Stomach (tissue), 9 donors: ENCODE results near the gene RXRG. TPM values are rescaled to one million over a fixed set of nuclear protein-coding genes. Genes with fewer than 3 reads are reported as not detected.

Experiments
- DNase-seq, 2 donors: peaks; one replicate each; pipeline versions ENCODE4 v3.0.0 to v3.0.0-alpha.2; 2013 to 2019
- H3K27ac ChIP-seq, 5 donors: fragments of 200-600 bp in 4 of 5; sonication (generic) in 4 of 5; one replicate each; pipeline ENCODE4 v1.5.1; 2013 to 2019; ENCODE audit warnings: mild to moderate bottlenecking in 1 of 5, moderate library complexity in 1 of 5
- H3K27me3 ChIP-seq, 3 donors: fragments of 200-600 bp; sonication (generic); one replicate each; pipeline ENCODE4 v1.5.1; 2017 to 2019; ENCODE audit warnings: mixed run types in 1 of 3
- H3K36me3 ChIP-seq, 4 donors: fragments of 200-600 bp; sonication (generic); 1 replicate in 3 of 4; 2 replicates in 1 of 4; pipeline ENCODE4 v1.5.1; 2016 to 2019
- H3K4me1 ChIP-seq, 4 donors: fragments of 200-600 bp; sonication (generic); one replicate each; pipeline ENCODE4 v1.5.1; 2016 to 2019
- H3K4me3 ChIP-seq, 4 donors: fragments of 200-600 bp; sonication (generic) in 3 of 4; one replicate each; pipeline ENCODE4 v1.5.1; 2016 to 2019; ENCODE audit warnings: mild to moderate bottlenecking in 1 of 4
- H3K9me3 ChIP-seq, 4 donors: fragments of 200-600 bp; sonication (generic); one replicate each; pipeline ENCODE4 v1.5.1; 2016 to 2019
- EP300 ChIP-seq: sonication (generic); formaldehyde crosslinking; IDR thresholded peaks from one replicate; pipeline ENCODE4 v1.6.1; 2017; ENCODE audit warnings: antibody characterized with exemption
- POLR2A ChIP-seq, 4 donors: fragments of 450-650 bp; IDR thresholded peaks; one replicate each; pipeline ENCODE4 v1.6.1; 2016; ENCODE audit warnings: antibody characterized with exemption in 4 of 4, control low read depth in 2 of 4, mild to moderate bottlenecking in 1 of 4, moderate library complexity in 1 of 4
- POLR2AphosphoS5 ChIP-seq, 3 donors: sonication (generic); formaldehyde crosslinking; IDR thresholded peaks; one replicate each; pipeline ENCODE4 v1.6.1; 2016; ENCODE audit warnings: antibody characterized with exemption in 3 of 3
- WGBS, 5 donors: extraction: QIAGEN DNeasy Blood & Tissue Kit in 3 of 5; methylation state at CpG; one replicate each; pipeline versions ENCODE4 v1.1.5 to v1.1.7; 2013 to 2018; 5-methylcytosine and 5-hydroxymethylcytosine counted together
- intact Hi-C: fragments of 100-400 bp; cut with DNase I; formaldehyde crosslinking; loops from one replicate; pipeline ENCODE4 v1.15.1; 2023; ENCODE audit warnings: low total_unique reads
- polyA plus RNA-seq, 3 donors: library from polyadenylated mRNA; stranded (reverse); fragments of 200-250 nt; gene quantifications; one replicate each; pipeline ENCODE4 v1.2.3, GENCODE V29; 2013
- total RNA-seq, 5 donors: library from RNA; depleted of rRNA; stranded (reverse); fragments of >200 nt; gene quantifications; one replicate each; pipeline versions ENCODE4 v1.1.0 to v1.2.3, GENCODE V29; 2014 to 2016
- TF ChIP-seq, protein P1 (sequence below), 7 experiments: fragments of 450-650 bp in 4 of 7; fragments of 200-600 bp in 3 of 7; sonication (generic) in 3 of 7; IDR thresholded peaks; one replicate each; pipeline ENCODE4 v1.5.1; 2016 to 2019; ENCODE audit warnings: antibody characterized with exemption in 7 of 7, control low read depth in 2 of 7, mild to moderate bottlenecking in 1 of 7
- donor health status: healthy with polysubstance abuse.
- donor health status: Bipolar disorder and iron deficiency.
- donor health status: healthy.

Gene RXRG
- total and polyA plus RNA-seq, 8 donors = 0.43 to 2.9 (median 1.4) TPM; not detected in 3

DNA sequence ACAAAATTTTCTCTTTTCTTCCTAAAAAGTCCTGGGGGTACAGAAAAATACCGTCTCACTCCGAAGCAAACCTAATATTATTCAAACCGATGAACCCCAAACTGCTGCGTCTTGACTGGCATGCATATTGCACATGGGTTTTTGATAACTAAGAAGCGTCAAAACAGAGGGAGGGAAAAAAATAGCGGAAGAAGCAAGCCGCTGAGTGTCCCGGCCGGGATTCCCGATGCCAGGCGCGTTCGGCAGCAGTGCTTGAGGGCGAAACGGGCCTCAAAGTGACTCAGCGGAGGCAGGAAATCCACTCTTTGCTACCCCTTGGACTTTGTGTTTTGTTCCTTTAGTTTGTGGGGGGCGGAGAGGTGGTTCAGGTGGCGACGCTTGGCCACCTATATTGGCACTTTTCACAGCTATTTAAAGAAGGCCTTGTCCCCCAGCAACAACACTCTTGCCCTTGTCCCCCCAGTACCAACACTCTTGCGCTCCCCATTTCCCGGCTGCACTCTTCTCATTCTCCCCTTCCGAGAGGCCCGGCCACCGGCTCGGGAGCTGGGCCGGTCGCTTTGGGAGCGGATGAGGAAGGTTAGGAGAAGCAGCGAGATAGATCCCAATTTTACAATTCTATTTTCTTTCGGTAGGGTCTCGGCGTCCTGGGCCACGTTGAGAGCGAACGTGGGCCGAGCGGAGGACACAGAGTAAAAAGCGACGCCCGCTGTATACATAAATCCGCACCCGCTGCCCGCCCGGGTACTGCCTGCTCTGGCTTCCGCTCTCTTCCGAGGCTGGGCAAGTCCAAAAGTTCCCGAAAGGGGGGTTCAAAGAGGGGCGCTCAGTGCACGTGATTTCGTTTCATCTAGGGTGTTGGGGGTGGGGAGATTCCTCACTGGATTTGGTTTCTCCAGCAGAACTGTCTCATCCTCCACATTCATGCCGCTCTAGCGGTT, 90.9 kb downstream of the RXRG start:
- peaks cover 40 to 100% (median 78%) of the 10 kb centered on the region in 3 donors for H3K27me3 ChIP-seq
- TF ChIP-seq, protein P1, sequence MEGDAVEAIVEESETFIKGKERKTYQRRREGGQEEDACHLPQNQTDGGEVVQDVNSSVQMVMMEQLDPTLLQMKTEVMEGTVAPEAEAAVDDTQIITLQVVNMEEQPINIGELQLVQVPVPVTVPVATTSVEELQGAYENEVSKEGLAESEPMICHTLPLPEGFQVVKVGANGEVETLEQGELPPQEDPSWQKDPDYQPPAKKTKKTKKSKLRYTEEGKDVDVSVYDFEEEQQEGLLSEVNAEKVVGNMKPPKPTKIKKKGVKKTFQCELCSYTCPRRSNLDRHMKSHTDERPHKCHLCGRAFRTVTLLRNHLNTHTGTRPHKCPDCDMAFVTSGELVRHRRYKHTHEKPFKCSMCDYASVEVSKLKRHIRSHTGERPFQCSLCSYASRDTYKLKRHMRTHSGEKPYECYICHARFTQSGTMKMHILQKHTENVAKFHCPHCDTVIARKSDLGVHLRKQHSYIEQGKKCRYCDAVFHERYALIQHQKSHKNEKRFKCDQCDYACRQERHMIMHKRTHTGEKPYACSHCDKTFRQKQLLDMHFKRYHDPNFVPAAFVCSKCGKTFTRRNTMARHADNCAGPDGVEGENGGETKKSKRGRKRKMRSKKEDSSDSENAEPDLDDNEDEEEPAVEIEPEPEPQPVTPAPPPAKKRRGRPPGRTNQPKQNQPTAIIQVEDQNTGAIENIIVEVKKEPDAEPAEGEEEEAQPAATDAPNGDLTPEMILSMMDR (IDR thresholded peaks at IDR 0.05) = no peak
- TF ChIP-seq POLR2AphosphoS5 (IDR thresholded peaks at IDR 0.05) (no peak), EP300 (no peak), POLR2A (IDR thresholded peaks at IDR 0.05) (no peak)
- intact Hi-C loops = no loop called here
- H3K9me3 ChIP-seq = no peaks in the 10 kb centered on the region
- no peak overlapping the region for H3K4me3 ChIP-seq
- H3K27ac ChIP-seq = no peak overlapping the region
- H3K4me1 ChIP-seq = peaks cover 12 to 53% (median 38%) of the 10 kb centered on the region in 4 donors
- no peak for DNase-seq
- 6 to 9% (median 7%) methylated on average over 42 to 52 of the region's 52 CpGs for WGBS, 5 donors
- H3K36me3 ChIP-seq = no peaks in the 10 kb centered on the region

DNA sequence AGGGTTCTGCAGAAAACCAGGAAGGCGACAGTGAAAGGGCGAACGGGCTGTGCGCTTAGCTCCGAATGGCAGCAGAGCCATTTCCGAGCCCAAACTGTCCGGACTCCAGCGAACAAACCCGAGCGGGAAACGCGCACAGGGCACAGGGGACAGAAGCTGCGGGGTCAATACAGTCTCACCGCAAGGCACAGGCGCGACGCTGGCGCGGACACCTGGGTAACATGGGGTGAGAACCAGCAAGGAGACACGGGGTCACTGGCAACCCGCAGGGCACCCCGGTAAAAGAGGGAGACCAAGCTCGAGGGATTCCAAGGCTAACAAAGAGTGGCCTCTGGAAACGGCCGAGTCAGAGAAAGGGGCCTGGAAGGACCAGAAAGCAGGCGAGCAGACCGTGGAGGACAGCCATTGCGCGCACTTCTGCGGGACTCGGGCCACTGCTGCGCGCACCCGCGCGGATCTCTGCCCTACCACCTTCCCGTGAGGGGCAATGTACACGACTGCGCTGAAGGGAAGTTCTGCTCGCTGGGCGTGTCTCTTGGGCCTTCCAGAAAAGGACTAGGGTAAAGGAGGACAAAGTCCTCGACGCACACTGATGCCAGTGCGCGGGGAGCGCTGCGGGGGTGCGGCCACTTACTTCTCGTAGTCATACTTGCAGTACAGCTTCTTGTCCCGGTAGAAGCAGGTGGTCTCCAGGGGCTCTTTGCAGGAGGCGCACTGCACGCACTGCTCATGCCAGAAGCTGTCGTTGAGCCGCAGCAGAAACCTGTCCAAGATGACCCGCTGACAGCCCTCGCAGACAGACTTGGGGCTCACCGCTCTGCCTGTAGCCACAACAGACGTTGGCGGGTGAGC, 92.3 kb downstream of the RXRG start:
- peaks cover 12 to 53% (median 38%) of the 10 kb centered on the region in 4 donors for H3K4me1 ChIP-seq
- TF ChIP-seq, protein P1 (IDR thresholded peaks at IDR 0.05) = no peak
- TF ChIP-seq POLR2A (IDR thresholded peaks at IDR 0.05) (no peak), POLR2AphosphoS5 (IDR thresholded peaks at IDR 0.05) (no peak), EP300 (no peak)
- no peaks in the 10 kb centered on the region for H3K36me3 ChIP-seq
- H3K9me3 ChIP-seq = no peaks in the 10 kb centered on the region
- WGBS, 5 donors = 3 to 6% (median 4%) methylated on average over 45 to 59 of the region's 59 CpGs
- H3K27me3 ChIP-seq = peaks cover 40 to 100% (median 83%) of the 10 kb centered on the region in 3 donors
- intact Hi-C loops = no loop called here
- peak in 1 of 2 donors; percentile 38 for DNase-seq
- H3K4me3 ChIP-seq = peak overlapping the region in 1 of 4 donors; percentile 4
- no peak overlapping the region for H3K27ac ChIP-seq

DNA sequence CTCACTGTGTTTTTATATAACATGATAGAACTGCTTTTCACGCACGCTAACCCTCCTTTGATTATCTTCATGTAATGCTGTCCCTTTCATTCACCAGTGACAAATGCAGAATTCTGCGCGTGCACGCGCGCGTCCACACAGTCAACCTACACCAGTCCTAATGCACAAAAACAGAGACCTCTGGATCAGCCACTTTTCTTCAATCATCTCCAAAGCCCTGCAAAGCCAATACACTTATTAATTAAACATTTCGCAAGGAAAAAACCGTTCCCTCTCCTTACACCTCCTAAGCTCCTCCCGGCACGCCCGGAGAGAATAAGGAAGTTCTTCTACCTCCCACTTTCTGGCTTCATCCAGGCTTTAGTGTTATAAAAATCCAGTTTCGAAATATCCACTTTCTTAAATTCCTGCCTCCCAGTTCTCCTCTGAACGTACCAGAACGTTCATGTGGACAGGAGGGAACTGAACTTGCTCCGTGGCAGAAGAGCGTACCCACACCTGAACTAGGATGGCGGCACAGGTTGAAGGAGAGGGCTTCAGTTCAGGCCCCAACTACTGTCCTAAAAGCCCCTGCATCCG, 93.0 kb downstream of the RXRG start:
- TF ChIP-seq, protein P1 (IDR thresholded peaks at IDR 0.05) = no peak
- no peak for TF ChIP-seq POLR2AphosphoS5 (IDR thresholded peaks at IDR 0.05)
- TF ChIP-seq POLR2A (IDR thresholded peaks at IDR 0.05) = no peak
- TF ChIP-seq EP300 = no peak
- WGBS, 5 donors = 7 to 11% (median 10%) methylated on average over 20 of the region's 20 CpGs
- H3K27ac ChIP-seq = no peak overlapping the region
- no peak for DNase-seq
- H3K36me3 ChIP-seq = no peaks in the 10 kb centered on the region
- no peaks in the 10 kb centered on the region for H3K9me3 ChIP-seq
- no peak overlapping the region for H3K4me3 ChIP-seq
- intact Hi-C loops = no loop called here
- peaks cover 39 to 99% (median 81%) of the 10 kb centered on the region in 3 donors for H3K27me3 ChIP-seq
- H3K4me1 ChIP-seq = peaks cover 12 to 53% (median 38%) of the 10 kb centered on the region in 4 donors

Other genes with a start within 250 kb of the RXRG start
- gene LMX1A, start 88.4 kb downstream of the RXRG start, total RNA-seq = not detected
- not detected for gene LMX1A, start 88.4 kb downstream of the RXRG start, polyA plus RNA-seq
- gene LRRC52, start 98.9 kb upstream of the RXRG start, total RNA-seq = not detected
- not detected for gene LRRC52, start 98.9 kb upstream of the RXRG start, polyA plus RNA-seq
- gene MGST3, start 186.1 kb upstream of the RXRG start, total RNA-seq = 100 to 1,000 TPM in 4 of 5 donors, 10 to 100 TPM in 1; 46.1 to 310 (median 120) TPM
- gene MGST3, start 186.1 kb upstream of the RXRG start, polyA plus RNA-seq = 100 to 1,000 TPM; 107 to 178 (median 127) TPM